ENCODE measurements around the gene CLEC11A. TPM values are rescaled to one million over a fixed set of nuclear protein-coding genes. Genes with fewer than 3 reads are reported as not detected.

Gene CLEC11A
- total RNA-seq, 1 experiment from 2014 or later = not detected

GRCh38 chr19:50679177-50680125, 43.7 kb upstream of the CLEC11A start:
- H3K9me3 ChIP-seq (ENCODE audit: control insufficient read depth, insufficient read depth, low read depth, low read length) = no peaks in the 10 kb centered on the region
- TF ChIP-seq CTCF (IDR thresholded peaks at IDR 0.05) = no peak
- no peak for TF ChIP-seq SIN3A (IDR thresholded peaks at IDR 0.05; ENCODE audit: borderline replicate concordance, insufficient read depth, low read depth, low read length)
- no peak for TF ChIP-seq POLR2AphosphoS5 (IDR thresholded peaks at IDR 0.05; ENCODE audit: low read depth, low read length)
- TF ChIP-seq REST (IDR thresholded peaks at IDR 0.05; ENCODE audit: insufficient read depth in 1 of 2, low read depth in 2 of 2, low read length in 1 of 2) = no peak
- no peak for TF ChIP-seq TCF7L2 (IDR thresholded peaks at IDR 0.05; ENCODE audit: low read depth, low read length)
- no peaks in the 10 kb centered on the region for H3K4me1 ChIP-seq (ENCODE audit: control insufficient read depth, insufficient read depth, low read length)
- ChIA-PET CTCF (no interaction called here), POLR2A (no interaction called here)
- no TSS peak for BruUV-seq (replicated peaks)
- ATAC-seq (peak; percentile 99), DNase-seq (ENCODE audit: low read depth, low spot score) (no peak)
- intact Hi-C loops (cut with micrococcal nuclease; ENCODE audit: unreplicated experiment) = no loop called here
- peaks cover 2% of the 10 kb centered on the region; the same call in 1 of the 2 replicates for H3K27me3 ChIP-seq (ENCODE audit: control insufficient read depth, insufficient read depth, low read length)
- no peak overlapping the region for H3K27ac ChIP-seq (ENCODE audit: low read length)
- H3K36me3 ChIP-seq (ENCODE audit: control insufficient read depth, insufficient read depth, low read length) = no peaks in the 10 kb centered on the region
- no peak overlapping the region for H3K4me3 ChIP-seq (ENCODE audit: low read depth in 2 of 2, low read length in 2 of 2)
- in situ Hi-C loops (cut with HindIII; ENCODE audit: low pct_unique_long_range_greater_than_20kb, low sequenced_read_pairs) = no loop called here

- in situ Hi-C loops (cut with HindIII; ENCODE audit: low pct_unique_long_range_greater_than_20kb, low sequenced_read_pairs) = no loop called here
These were observed 36.7 kb upstream of the CLEC11A start for GRCh38 chr19:50686310-50687032.

More at GRCh38 chr19:50686310-50687032, 36.7 kb upstream of the CLEC11A start:
- ChIA-PET POLR2A (no interaction called here), CTCF (no interaction called here)
- Histone ChIP-seq H3K36me3 (ENCODE audit: control insufficient read depth, insufficient read depth, low read length) (no peaks in the 10 kb centered on the region), H3K27me3 (ENCODE audit: control insufficient read depth, insufficient read depth, low read length) (peaks cover 2% of the 10 kb centered on the region; the same call in 1 of the 2 replicates), H3K27ac (ENCODE audit: low read length) (no peak overlapping the region), H3K4me1 (ENCODE audit: control insufficient read depth, insufficient read depth, low read length) (no peaks in the 10 kb centered on the region), H3K9me3 (ENCODE audit: control insufficient read depth, insufficient read depth, low read depth, low read length) (no peaks in the 10 kb centered on the region), H3K4me3 (ENCODE audit: low read depth in 2 of 2, low read length in 2 of 2) (no peak overlapping the region)
- TF ChIP-seq REST (IDR thresholded peaks at IDR 0.05; ENCODE audit: insufficient read depth in 1 of 2, low read depth in 2 of 2, low read length in 1 of 2) (no peak), SIN3A (IDR thresholded peaks at IDR 0.05; ENCODE audit: borderline replicate concordance, insufficient read depth, low read depth, low read length) (no peak), POLR2AphosphoS5 (IDR thresholded peaks at IDR 0.05; ENCODE audit: low read depth, low read length) (no peak), TCF7L2 (IDR thresholded peaks at IDR 0.05; ENCODE audit: low read depth, low read length) (no peak), CTCF (IDR thresholded peaks at IDR 0.05) (no peak)
- peak; percentile 60; the same call in 1 of the 2 replicates for ATAC-seq
- intact Hi-C loops (cut with micrococcal nuclease; ENCODE audit: unreplicated experiment) = no loop called here
- no peak for DNase-seq (ENCODE audit: low read depth, low spot score)
- BruUV-seq (replicated peaks) = no TSS peak

Measured in Panc1 (cell line).